Panc1 (cell line): ENCODE data around the gene SLC34A3. TPM values are rescaled to one million over a fixed set of nuclear protein-coding genes. Genes with fewer than 3 reads are reported as not detected.
A peak's percentile ranks its signal among the peaks of the same experiment; 100 is the strongest.

Source experiments
- ATAC-seq: fragments of 200-7000 bp; cut with Tn5 transposase; 2 replicates; pipeline ENCODE4 v1.9.1; 2020; ENCODE audit warnings: mild to moderate bottlenecking, moderate library complexity
- BruUV-seq: library from RNA; stranded (reverse); fragments of 400-500 nt; replicated peaks from 2 replicates; lab custom pipeline; 2021; lab: Mats Ljungman, UMichigan
- CTCF ChIA-PET: fragments of 300-600 bp; sonication (Branson Sonifier 250); formaldehyde crosslinking; loops from one replicate; lab custom pipeline; 2022; ENCODE audit warnings: antibody characterized with exemption; lab: Charles Lee
- POLR2A ChIA-PET: fragments of 300-600 bp; sonication (Branson Sonifier 250); formaldehyde crosslinking; loops from one replicate; lab custom pipeline; 2022; ENCODE audit warnings: antibody characterized with exemption; lab: Charles Lee
- DNase-seq: peaks from one replicate; pipeline ENCODE4 v3.0.0-alpha.2; 2010; ENCODE audit warnings: low read depth, low spot score
- H3K27ac ChIP-seq: 2 replicates; pipeline ENCODE4 v1.5.1; 2011; ENCODE audit warnings: mild to moderate bottlenecking, low read length, inconsistent platforms
- H3K27me3 ChIP-seq: fragments of 200-500 bp; sonication (Bioruptor generic); 2 replicates; pipeline ENCODE4 v1.6.0; 2014; ENCODE audit warnings: low read length, inconsistent platforms; ENCODE audit not compliant: control insufficient read depth, insufficient read depth
- H3K36me3 ChIP-seq: fragments of 200-500 bp; sonication (Bioruptor generic); 2 replicates; pipeline ENCODE4 v1.5.1; 2014; ENCODE audit warnings: inconsistent platforms, mild to moderate bottlenecking, low read length, moderate library complexity; ENCODE audit not compliant: control insufficient read depth, insufficient read depth
- H3K4me1 ChIP-seq: 2 replicates; pipeline ENCODE4 v1.5.1; 2011; ENCODE audit warnings: inconsistent platforms, mild to moderate bottlenecking, low read length, moderate library complexity; ENCODE audit not compliant: control insufficient read depth, insufficient read depth
- H3K4me3 ChIP-seq, 2 experiments: 2 replicates each; pipeline ENCODE4 v1.5.1; 2011 to 2012; ENCODE audit warnings: low read depth in 2 of 2, low read length in 2 of 2, mild to moderate bottlenecking in 2 of 2, inconsistent platforms in 1 of 2, moderate library complexity in 1 of 2
- H3K9me3 ChIP-seq: fragments of 200-500 bp; sonication (Bioruptor generic); 2 replicates; pipeline ENCODE4 v1.5.1; 2014; ENCODE audit warnings: low read depth, mild to moderate bottlenecking, inconsistent platforms, low read length, moderate library complexity; ENCODE audit not compliant: control insufficient read depth, insufficient read depth
- POLR2AphosphoS5 ChIP-seq: IDR thresholded peaks from 2 replicates; pipeline ENCODE4 v1.6.1; 2012; ENCODE audit warnings: mild to moderate bottlenecking, low read depth, low read length, moderate library complexity
- SIN3A ChIP-seq: IDR thresholded peaks from 2 replicates; pipeline ENCODE4 v1.6.1; 2012; ENCODE audit warnings: low read depth, mild to moderate bottlenecking, low read length, moderate library complexity, borderline replicate concordance; ENCODE audit not compliant: insufficient read depth
- TCF7L2 ChIP-seq: IDR thresholded peaks from 2 replicates; pipeline ENCODE4 v1.6.1; 2011; ENCODE audit warnings: mild to moderate bottlenecking, low read depth, low read length, inconsistent platforms
- in situ Hi-C: cut with HindIII; loops from 2 replicates; pipeline ENCODE4 v1.10.0; 2016; ENCODE audit warnings: low sequenced_read_pairs, low pct_unique_long_range_greater_than_20kb
- intact Hi-C: fragments of 100-400 bp; cut with micrococcal nuclease; formaldehyde crosslinking; loops from one replicate; pipeline ENCODE4 v1.10.0; 2022; ENCODE audit not compliant: unreplicated experiment
- total RNA-seq: library from RNA; stranded (reverse); gene quantifications from one replicate; pipeline ENCODE4 v1.2.1, GENCODE V29; 2021; ENCODE audit not compliant: unreplicated experiment
- TF ChIP-seq, protein P1 (sequence below): fragments of 450-650 bp; IDR thresholded peaks from 2 replicates; pipeline ENCODE4 v1.5.1; 2017; ENCODE audit warnings: mild to moderate bottlenecking
- TF ChIP-seq, protein P2 (sequence below), 2 experiments: IDR thresholded peaks; 2 replicates each; pipeline ENCODE4 v1.6.1; 2011 to 2012; ENCODE audit warnings: low read depth in 2 of 2, control low read depth in 1 of 2, low read length in 1 of 2, mild to moderate bottlenecking in 1 of 2, moderate library complexity in 1 of 2; ENCODE audit not compliant: insufficient read depth in 1 of 2

Gene SLC34A3
- total RNA-seq, 1 experiment from 2014 or later = not detected

DNA sequence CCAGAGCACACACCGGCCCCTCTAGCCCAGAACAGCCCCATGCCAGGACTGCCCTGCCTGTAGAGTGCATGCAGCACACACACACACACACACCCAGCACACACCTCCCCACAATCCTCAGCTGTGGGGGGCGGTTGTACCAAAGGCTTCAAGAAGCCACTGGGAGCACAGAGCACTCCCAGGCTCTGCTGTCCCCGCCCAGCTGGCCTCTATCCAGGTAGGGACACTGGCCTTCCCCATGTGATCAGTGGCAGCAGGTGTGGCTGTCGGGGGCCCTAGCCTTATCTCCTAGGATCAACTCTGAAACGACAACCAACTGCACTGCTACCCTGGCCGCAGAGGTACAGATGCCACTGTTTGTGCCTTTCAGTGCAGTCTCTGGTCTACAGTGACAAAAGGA is 44.3 kb upstream of the SLC34A3 start:
- ATAC-seq (no peak), DNase-seq (no peak)
- BruUV-seq = no TSS peak
- Histone ChIP-seq H3K9me3 (no peaks in the 10 kb centered on the region), H3K36me3 (no peaks in the 10 kb centered on the region; the same call in 1 of the 2 replicates), H3K27ac (no peak overlapping the region), H3K4me1 (peaks cover 18% of the 10 kb centered on the region), H3K4me3 (peak overlapping the region in 1 of 2 experiments; percentile 88; a peak in 2 of 4 replicates), H3K27me3 (no peaks in the 10 kb centered on the region)
- in situ Hi-C loops = no loop called here
- CTCF ChIA-PET = no interaction called here
- TF ChIP-seq TCF7L2 (no peak), POLR2AphosphoS5 (no peak), SIN3A (no peak)
- TF ChIP-seq, protein P1, sequence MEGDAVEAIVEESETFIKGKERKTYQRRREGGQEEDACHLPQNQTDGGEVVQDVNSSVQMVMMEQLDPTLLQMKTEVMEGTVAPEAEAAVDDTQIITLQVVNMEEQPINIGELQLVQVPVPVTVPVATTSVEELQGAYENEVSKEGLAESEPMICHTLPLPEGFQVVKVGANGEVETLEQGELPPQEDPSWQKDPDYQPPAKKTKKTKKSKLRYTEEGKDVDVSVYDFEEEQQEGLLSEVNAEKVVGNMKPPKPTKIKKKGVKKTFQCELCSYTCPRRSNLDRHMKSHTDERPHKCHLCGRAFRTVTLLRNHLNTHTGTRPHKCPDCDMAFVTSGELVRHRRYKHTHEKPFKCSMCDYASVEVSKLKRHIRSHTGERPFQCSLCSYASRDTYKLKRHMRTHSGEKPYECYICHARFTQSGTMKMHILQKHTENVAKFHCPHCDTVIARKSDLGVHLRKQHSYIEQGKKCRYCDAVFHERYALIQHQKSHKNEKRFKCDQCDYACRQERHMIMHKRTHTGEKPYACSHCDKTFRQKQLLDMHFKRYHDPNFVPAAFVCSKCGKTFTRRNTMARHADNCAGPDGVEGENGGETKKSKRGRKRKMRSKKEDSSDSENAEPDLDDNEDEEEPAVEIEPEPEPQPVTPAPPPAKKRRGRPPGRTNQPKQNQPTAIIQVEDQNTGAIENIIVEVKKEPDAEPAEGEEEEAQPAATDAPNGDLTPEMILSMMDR = no peak
- TF ChIP-seq, protein P2, sequence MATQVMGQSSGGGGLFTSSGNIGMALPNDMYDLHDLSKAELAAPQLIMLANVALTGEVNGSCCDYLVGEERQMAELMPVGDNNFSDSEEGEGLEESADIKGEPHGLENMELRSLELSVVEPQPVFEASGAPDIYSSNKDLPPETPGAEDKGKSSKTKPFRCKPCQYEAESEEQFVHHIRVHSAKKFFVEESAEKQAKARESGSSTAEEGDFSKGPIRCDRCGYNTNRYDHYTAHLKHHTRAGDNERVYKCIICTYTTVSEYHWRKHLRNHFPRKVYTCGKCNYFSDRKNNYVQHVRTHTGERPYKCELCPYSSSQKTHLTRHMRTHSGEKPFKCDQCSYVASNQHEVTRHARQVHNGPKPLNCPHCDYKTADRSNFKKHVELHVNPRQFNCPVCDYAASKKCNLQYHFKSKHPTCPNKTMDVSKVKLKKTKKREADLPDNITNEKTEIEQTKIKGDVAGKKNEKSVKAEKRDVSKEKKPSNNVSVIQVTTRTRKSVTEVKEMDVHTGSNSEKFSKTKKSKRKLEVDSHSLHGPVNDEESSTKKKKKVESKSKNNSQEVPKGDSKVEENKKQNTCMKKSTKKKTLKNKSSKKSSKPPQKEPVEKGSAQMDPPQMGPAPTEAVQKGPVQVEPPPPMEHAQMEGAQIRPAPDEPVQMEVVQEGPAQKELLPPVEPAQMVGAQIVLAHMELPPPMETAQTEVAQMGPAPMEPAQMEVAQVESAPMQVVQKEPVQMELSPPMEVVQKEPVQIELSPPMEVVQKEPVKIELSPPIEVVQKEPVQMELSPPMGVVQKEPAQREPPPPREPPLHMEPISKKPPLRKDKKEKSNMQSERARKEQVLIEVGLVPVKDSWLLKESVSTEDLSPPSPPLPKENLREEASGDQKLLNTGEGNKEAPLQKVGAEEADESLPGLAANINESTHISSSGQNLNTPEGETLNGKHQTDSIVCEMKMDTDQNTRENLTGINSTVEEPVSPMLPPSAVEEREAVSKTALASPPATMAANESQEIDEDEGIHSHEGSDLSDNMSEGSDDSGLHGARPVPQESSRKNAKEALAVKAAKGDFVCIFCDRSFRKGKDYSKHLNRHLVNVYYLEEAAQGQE (IDR thresholded peaks at IDR 0.05; ENCODE audit: insufficient read depth in 1 of 2, low read depth in 2 of 2, low read length in 1 of 2) = no peak
- POLR2A ChIA-PET = no interaction called here
- intact Hi-C loops = no loop called here

DNA sequence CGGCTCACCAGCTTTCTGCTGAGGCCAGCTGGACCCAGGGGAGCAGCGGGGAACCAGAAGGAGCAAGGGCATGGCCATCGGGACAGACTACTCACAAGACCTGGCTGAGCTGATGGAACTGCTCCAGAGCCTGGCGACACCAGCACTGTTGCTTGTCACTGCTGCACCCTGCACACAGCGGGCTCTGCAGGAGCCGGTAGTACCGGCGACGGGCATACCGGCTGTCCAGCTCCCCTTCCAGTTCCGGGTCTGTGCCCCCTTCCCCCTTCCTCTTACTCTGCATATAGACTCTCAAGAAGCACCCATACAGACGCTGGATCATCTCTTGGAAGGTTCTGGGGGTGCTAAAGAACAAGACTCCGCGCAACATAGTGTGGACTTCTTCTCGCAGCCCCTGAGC is 43.3 kb upstream of the SLC34A3 start:
- Histone ChIP-seq H3K4me1 (peaks cover 18% of the 10 kb centered on the region), H3K9me3 (no peaks in the 10 kb centered on the region), H3K27ac (peak overlapping the region; percentile 74), H3K27me3 (no peaks in the 10 kb centered on the region), H3K4me3 (peak overlapping the region; percentile 88 to 89), H3K36me3 (no peaks in the 10 kb centered on the region; the same call in 1 of the 2 replicates)
- in situ Hi-C loops = no loop called here
- no TSS peak for BruUV-seq
- TF ChIP-seq TCF7L2 = no peak
- CTCF ChIA-PET = no interaction called here
- DNase-seq = no peak
- intact Hi-C loops = no loop called here
- POLR2A ChIA-PET = no interaction called here
- no peak for ATAC-seq

DNA sequence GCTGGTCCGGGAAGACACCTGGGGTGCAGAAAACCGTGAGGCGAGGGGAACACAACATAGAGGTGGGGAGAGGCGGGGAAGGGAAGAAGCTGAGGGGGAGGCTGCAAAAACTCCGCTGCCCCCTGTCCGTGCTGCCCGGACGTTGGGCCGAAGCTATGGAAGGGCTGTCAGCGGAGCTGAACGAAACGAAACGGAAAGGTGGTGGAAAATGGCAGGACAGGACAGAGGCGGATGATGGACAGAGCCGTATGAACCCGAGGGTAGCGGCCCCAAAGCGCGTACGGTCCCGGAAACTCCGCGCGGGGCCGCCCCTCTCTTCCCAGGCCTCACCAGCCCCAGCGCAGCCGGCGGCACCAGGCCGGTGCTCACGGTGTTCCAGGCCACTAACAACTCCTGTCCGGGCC is 42.6 kb upstream of the SLC34A3 start:
- ChIA-PET CTCF (no interaction called here), POLR2A (no interaction called here)
- in situ Hi-C loops = no loop called here
- no peak for DNase-seq
- peaks cover 23% of the 10 kb centered on the region for H3K4me1 ChIP-seq
- peak; percentile 7 for ATAC-seq
- H3K36me3 ChIP-seq = no peaks in the 10 kb centered on the region; the same call in 1 of the 2 replicates
- peak overlapping the region; percentile 88 to 89 for H3K4me3 ChIP-seq
- H3K27ac ChIP-seq = peak overlapping the region; percentile 74
- TF ChIP-seq, protein P2 (IDR thresholded peaks at IDR 0.05; ENCODE audit: insufficient read depth in 1 of 2, low read depth in 2 of 2, low read length in 1 of 2) = no peak
- TF ChIP-seq TCF7L2 (no peak), SIN3A (no peak), POLR2AphosphoS5 (no peak)
- TF ChIP-seq, protein P1 = no peak
- H3K9me3 ChIP-seq = no peaks in the 10 kb centered on the region
- intact Hi-C loops = no loop called here
- BruUV-seq = no TSS peak
- H3K27me3 ChIP-seq = no peaks in the 10 kb centered on the region
